HEK293 (cell line): ENCODE results near the gene HOXA4.

Experiments
- CTCF ChIA-PET: fragments of 350-600 bp; formaldehyde crosslinking; extraction: SDS; loops from one replicate; lab custom pipeline; 2021; ENCODE audit warnings: antibody characterized with exemption; lab: Yijun Ruan, JAX
- POLR2A ChIA-PET: fragments of 300-600 bp; formaldehyde crosslinking; extraction: SDS; loops from one replicate; lab custom pipeline; 2020; ENCODE audit warnings: antibody characterized with exemption, inconsistent platforms; lab: Yijun Ruan, JAX
- H3K27ac ChIP-seq: fragments of 200-500 bp; sonication (Bioruptor generic); 2 replicates; pipeline ENCODE4 v1.5.1; 2014; ENCODE audit warnings: low read depth, low read length, control low read depth, inconsistent platforms; ENCODE audit errors: extremely low read depth
- H3K36me3 ChIP-seq, 2 experiments: fragments of 200-500 bp in 1 of 2; sonication (Bioruptor generic) in 1 of 2; 1 replicate in 1 of 2; 2 replicates in 1 of 2; pipeline ENCODE4 v1.5.1; 2014 to 2017; ENCODE audit warnings: inconsistent platforms in 2 of 2, low read length in 2 of 2; ENCODE audit not compliant: control insufficient read depth in 2 of 2, insufficient read depth in 1 of 2
- H3K4me1 ChIP-seq: fragments of 200-500 bp; sonication (Bioruptor generic); 2 replicates; pipeline ENCODE4 v1.5.1; 2014; ENCODE audit warnings: mild to moderate bottlenecking, low read length, inconsistent platforms; ENCODE audit not compliant: control insufficient read depth, insufficient read depth
- H3K4me3 ChIP-seq: 2 replicates; pipeline ENCODE4 v1.5.1; 2011; ENCODE audit warnings: low read depth, mild to moderate bottlenecking, control low read depth, low read length, moderate library complexity
- H3K9me3 ChIP-seq: fragments of 200-500 bp; sonication (Bioruptor generic); 2 replicates; pipeline ENCODE4 v1.5.1; 2014; ENCODE audit warnings: low read depth, low read length, inconsistent platforms; ENCODE audit not compliant: control insufficient read depth, insufficient read depth
- CTCF ChIP-seq: fragments of 450-650 bp; formaldehyde crosslinking; IDR thresholded peaks from 2 replicates; pipeline ENCODE4 v1.5.1; 2016; ENCODE audit warnings: missing biosample characterization, missing genetic modification characterization
- KLF17 ChIP-seq: fragments of 450-650 bp; formaldehyde crosslinking; IDR thresholded peaks from 2 replicates; pipeline ENCODE4 v1.5.1; 2016; ENCODE audit warnings: missing biosample characterization, missing genetic modification characterization
- KLF9 ChIP-seq: fragments of 450-650 bp; formaldehyde crosslinking; IDR thresholded peaks from 2 replicates; pipeline ENCODE4 v1.5.1; 2016; ENCODE audit warnings: missing biosample characterization, missing genetic modification characterization, low read depth
- PATZ1 ChIP-seq: fragments of 450-650 bp; formaldehyde crosslinking; IDR thresholded peaks from 2 replicates; pipeline ENCODE4 v1.5.1; 2016; ENCODE audit warnings: missing biosample characterization, missing genetic modification characterization
- PRDM2 ChIP-seq: fragments of 450-650 bp; formaldehyde crosslinking; IDR thresholded peaks from 2 replicates; pipeline ENCODE4 v1.5.1; 2016; ENCODE audit warnings: missing biosample characterization, missing genetic modification characterization, borderline replicate concordance
- SP2 ChIP-seq: fragments of 450-650 bp; formaldehyde crosslinking; IDR thresholded peaks from 2 replicates; pipeline ENCODE4 v1.5.1; 2016; ENCODE audit warnings: missing biosample characterization, missing genetic modification characterization
- ZBTB17 ChIP-seq: fragments of 450-650 bp; formaldehyde crosslinking; IDR thresholded peaks from 2 replicates; pipeline ENCODE4 v1.5.1; 2016; ENCODE audit warnings: missing biosample characterization, missing genetic modification characterization
- ZBTB21 ChIP-seq: fragments of 450-650 bp; formaldehyde crosslinking; IDR thresholded peaks from 2 replicates; pipeline ENCODE4 v1.5.1; 2017; ENCODE audit warnings: missing biosample characterization, missing genetic modification characterization
- ZBTB44 ChIP-seq: fragments of 450-650 bp; IDR thresholded peaks from 2 replicates; pipeline ENCODE4 v1.5.1; 2018; ENCODE audit warnings: missing biosample characterization, mild to moderate bottlenecking, missing genetic modification characterization
- ZFP69B ChIP-seq: fragments of 450-650 bp; formaldehyde crosslinking; IDR thresholded peaks from 2 replicates; pipeline ENCODE4 v1.5.1; 2016; ENCODE audit warnings: missing biosample characterization, missing genetic modification characterization
- ZNF114 ChIP-seq: fragments of 450-650 bp; formaldehyde crosslinking; IDR thresholded peaks from 2 replicates; pipeline ENCODE4 v1.5.0; 2017; ENCODE audit warnings: missing biosample characterization, missing genetic modification characterization
- ZNF155 ChIP-seq: fragments of 450-650 bp; formaldehyde crosslinking; IDR thresholded peaks from 2 replicates; pipeline ENCODE4 v1.5.1; 2016; ENCODE audit warnings: missing biosample characterization, missing genetic modification characterization
- ZNF174 ChIP-seq: fragments of 450-650 bp; formaldehyde crosslinking; IDR thresholded peaks from 2 replicates; pipeline ENCODE4 v1.5.0; 2017; ENCODE audit warnings: missing biosample characterization, mild to moderate bottlenecking, missing genetic modification characterization
- ZNF18 ChIP-seq: fragments of 450-650 bp; formaldehyde crosslinking; IDR thresholded peaks from 2 replicates; pipeline ENCODE4 v1.5.1; 2016; ENCODE audit warnings: missing biosample characterization, missing genetic modification characterization
- ZNF610 ChIP-seq: fragments of 450-650 bp; formaldehyde crosslinking; IDR thresholded peaks from 2 replicates; pipeline ENCODE4 v1.5.1; 2016; ENCODE audit warnings: missing biosample characterization, missing genetic modification characterization, borderline replicate concordance
- ZNF658 ChIP-seq: fragments of 450-650 bp; formaldehyde crosslinking; IDR thresholded peaks from 2 replicates; pipeline ENCODE4; 2016; ENCODE audit warnings: missing biosample characterization, missing genetic modification characterization
- ZNF704 ChIP-seq: fragments of 450-650 bp; formaldehyde crosslinking; IDR thresholded peaks from 2 replicates; pipeline ENCODE4 v1.5.1; 2016; ENCODE audit warnings: missing biosample characterization, missing genetic modification characterization
- ZNF768 ChIP-seq: fragments of 450-650 bp; formaldehyde crosslinking; IDR thresholded peaks from 2 replicates; pipeline ENCODE4 v1.5.1; 2018; ENCODE audit warnings: missing biosample characterization, mild to moderate bottlenecking, missing genetic modification characterization

The HOXA4 gene

GRCh38 chr7:27164367-27165088, 34.0 kb upstream of the HOXA4 start (continued):
- no peak for TF ChIP-seq PRDM2 (tag by site-specific recombination)
- peak; percentile 33; the same call in 1 of the 2 replicates for TF ChIP-seq SP2 (tag by site-specific recombination)
- TF ChIP-seq KLF9, result peak; percentile 82
- no peak for TF ChIP-seq ZNF114

- Histone ChIP-seq H3K4me3 (peak overlapping the region; percentile 76), H3K4me1 (peaks cover 16% of the 10 kb centered on the region), H3K9me3 (no peaks in the 10 kb centered on the region), H3K36me3 (peaks cover 18 to 40% of the 10 kb centered on the region in 2 experiments), H3K27ac (peak overlapping the region; percentile 100)
- TF ChIP-seq ZBTB17 (tag by site-specific recombination), result no peak
- TF ChIP-seq ZNF114, result no peak
- TF ChIP-seq ZNF658 (tag by site-specific recombination), result no peak
- no peak for TF ChIP-seq ZNF155 (tag by site-specific recombination)
- no peak for TF ChIP-seq ZNF174
- no peak for TF ChIP-seq CTCF (tag by site-specific recombination)
- no peak for TF ChIP-seq ZBTB44 (tag by site-specific recombination)
- no peak for TF ChIP-seq ZFP69B (tag by site-specific recombination)
- no peak for TF ChIP-seq ZNF768 (tag by site-specific recombination)
- no peak for TF ChIP-seq ZBTB21 (tag by site-specific recombination)
- no peak for TF ChIP-seq ZNF704 (tag by site-specific recombination)
- TF ChIP-seq PATZ1 (tag by site-specific recombination), result no peak
- TF ChIP-seq ZNF610 (tag by site-specific recombination), result no peak
- TF ChIP-seq KLF17, result no peak
- no peak for TF ChIP-seq ZNF18 (tag by site-specific recombination)
- ChIA-PET CTCF (interaction anchor here (0.6 to 1.8 kb wide), 3 partner anchors 14 to 20 kb away, joined by 3 to 10 read pairs (median 3); no protein-coding TSS in a partner anchor), POLR2A (interaction anchor here (0.8 to 4.1 kb wide), 5 partner anchors 10 to 1307 kb away, joined by 3 to 42 read pairs (median 4); partner anchors contain the start of genes HOXA10, HOXA3 and HOXA6)
These were observed 33.4 kb upstream of the HOXA4 start for GRCh38 chr7:27164045-27164366.
